ENCODE results near the gene TMEM108. TPM values are rescaled to one million over a fixed set of nuclear protein-coding genes. Genes with fewer than 3 reads are reported as not detected.

Gene TMEM108
- total RNA-seq, 1 donor = not detected

DNA sequence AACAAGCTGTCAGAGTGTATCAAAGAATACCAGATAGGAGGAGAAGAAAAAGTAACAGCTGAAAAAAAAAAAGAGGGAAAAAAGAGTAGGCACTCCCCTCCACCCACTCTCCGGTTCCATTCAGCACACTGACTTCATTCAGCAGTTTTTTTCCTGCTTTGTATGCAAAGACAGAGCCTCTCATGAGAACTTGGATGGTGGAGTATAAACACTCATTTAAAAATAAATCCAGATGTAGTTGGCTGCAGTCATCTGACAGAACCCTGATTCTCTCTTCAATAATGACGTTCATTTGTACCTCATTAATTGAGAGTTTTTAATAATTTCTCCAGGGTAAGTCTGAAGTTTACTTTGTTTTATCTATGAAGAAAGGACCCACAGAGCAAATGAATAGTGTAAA lies 81.0 kb downstream of the TMEM108 start:
- no peak overlapping the region for H3K4me3 ChIP-seq (ENCODE audit: low read depth, low read length)
- TF ChIP-seq, protein P1, sequence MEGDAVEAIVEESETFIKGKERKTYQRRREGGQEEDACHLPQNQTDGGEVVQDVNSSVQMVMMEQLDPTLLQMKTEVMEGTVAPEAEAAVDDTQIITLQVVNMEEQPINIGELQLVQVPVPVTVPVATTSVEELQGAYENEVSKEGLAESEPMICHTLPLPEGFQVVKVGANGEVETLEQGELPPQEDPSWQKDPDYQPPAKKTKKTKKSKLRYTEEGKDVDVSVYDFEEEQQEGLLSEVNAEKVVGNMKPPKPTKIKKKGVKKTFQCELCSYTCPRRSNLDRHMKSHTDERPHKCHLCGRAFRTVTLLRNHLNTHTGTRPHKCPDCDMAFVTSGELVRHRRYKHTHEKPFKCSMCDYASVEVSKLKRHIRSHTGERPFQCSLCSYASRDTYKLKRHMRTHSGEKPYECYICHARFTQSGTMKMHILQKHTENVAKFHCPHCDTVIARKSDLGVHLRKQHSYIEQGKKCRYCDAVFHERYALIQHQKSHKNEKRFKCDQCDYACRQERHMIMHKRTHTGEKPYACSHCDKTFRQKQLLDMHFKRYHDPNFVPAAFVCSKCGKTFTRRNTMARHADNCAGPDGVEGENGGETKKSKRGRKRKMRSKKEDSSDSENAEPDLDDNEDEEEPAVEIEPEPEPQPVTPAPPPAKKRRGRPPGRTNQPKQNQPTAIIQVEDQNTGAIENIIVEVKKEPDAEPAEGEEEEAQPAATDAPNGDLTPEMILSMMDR (IDR thresholded peaks at IDR 0.05; ENCODE audit: insufficient read depth, low read length) = no peak
- DNase-seq (ENCODE audit: low read depth) = no peak

DNA sequence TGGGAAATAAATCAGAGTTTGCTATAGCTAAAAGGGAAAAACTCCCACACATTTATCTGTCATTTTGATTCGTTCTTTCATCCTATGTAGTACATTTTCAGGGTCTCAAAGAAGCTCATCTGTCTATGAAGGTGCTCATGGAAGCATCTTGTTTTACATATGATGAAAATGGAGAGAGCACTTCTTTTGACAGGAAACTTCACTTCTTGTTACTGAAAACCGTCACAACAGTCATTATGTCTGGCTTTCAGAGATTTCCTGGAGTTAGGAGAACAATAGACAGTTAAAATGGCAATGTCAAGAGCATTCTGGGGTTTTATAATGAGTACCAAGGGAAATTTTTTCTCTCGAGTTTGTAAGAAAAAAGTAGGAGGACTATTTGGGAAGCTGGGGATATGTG lies 83.3 kb downstream of the TMEM108 start:
- TF ChIP-seq, protein P1 (IDR thresholded peaks at IDR 0.05; ENCODE audit: insufficient read depth, low read length) = no peak
- H3K4me3 ChIP-seq (ENCODE audit: low read depth, low read length) = no peak overlapping the region
- DNase-seq (ENCODE audit: low read depth) = no peak

DNA sequence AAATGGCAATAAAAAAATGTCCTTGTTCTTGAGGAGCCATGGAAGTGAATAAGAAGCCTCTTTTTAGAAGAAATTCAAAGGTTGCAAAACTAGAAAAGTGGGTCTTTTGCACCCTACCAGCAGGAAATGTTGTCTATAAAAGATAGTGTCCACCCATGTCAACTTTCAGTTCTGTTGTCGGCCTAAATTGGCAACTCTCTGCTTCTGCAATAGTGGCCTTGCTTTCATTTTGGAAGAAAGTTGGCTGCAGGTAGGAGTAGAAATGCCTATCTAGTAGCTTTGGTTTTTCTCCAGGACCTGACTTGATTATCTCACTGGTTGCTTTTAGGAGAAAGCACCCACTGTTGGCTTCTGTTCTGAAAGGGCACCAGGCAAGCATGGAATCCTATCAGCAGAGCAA lies 85.4 kb downstream of the TMEM108 start:
- TF ChIP-seq, protein P1 (IDR thresholded peaks at IDR 0.05; ENCODE audit: insufficient read depth, low read length) = no peak
- DNase-seq (ENCODE audit: low read depth) = no peak
- H3K4me3 ChIP-seq (ENCODE audit: low read depth, low read length) = no peak overlapping the region

DNA sequence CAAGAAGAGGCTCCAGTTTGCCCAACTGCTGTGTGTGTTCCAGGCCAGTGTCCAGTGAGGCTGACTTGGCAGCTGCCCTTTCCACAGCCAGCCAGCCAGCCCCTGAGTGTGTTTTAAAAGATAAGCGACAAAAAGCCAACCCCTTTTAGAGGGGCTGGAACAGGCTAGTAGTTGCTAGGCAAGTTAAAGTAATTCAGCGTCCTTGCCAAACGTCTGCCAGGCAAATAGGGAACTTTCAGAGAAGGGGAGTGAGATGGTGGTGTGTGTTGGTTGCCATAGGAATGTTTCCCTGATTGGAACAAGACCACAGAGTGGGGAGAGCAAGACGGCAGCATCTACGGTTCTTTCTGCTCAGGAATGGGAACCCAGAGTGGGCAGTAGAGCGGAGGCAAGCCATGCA lies 86.3 kb downstream of the TMEM108 start:
- no peak for DNase-seq (ENCODE audit: low read depth)
- TF ChIP-seq, protein P1 (IDR thresholded peaks at IDR 0.05; ENCODE audit: insufficient read depth, low read length) = no peak
- H3K4me3 ChIP-seq (ENCODE audit: low read depth, low read length) = no peak overlapping the region

DNA sequence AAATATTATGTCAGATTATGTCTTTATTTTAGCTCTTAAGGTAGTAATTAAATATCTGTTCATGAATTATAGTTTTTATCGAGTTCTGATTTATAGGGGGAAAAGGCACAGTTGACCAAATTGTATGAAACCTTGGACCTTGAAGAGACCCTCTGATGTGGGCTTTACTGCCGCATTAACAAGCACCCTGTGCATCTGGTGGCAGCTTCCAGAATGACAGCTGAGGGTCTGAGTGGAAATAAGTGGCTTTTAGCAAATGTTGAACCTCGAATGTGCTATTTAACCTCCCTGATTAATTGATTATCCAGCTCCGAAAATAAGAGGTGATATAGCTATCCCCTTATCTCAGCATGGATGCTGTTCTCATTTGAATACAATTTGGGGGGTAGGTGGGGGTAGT lies 87.0 kb downstream of the TMEM108 start:
- no peak overlapping the region for H3K4me3 ChIP-seq (ENCODE audit: low read depth, low read length)
- TF ChIP-seq, protein P1 (IDR thresholded peaks at IDR 0.05; ENCODE audit: insufficient read depth, low read length) = no peak
- no peak for DNase-seq (ENCODE audit: low read depth)

DNA sequence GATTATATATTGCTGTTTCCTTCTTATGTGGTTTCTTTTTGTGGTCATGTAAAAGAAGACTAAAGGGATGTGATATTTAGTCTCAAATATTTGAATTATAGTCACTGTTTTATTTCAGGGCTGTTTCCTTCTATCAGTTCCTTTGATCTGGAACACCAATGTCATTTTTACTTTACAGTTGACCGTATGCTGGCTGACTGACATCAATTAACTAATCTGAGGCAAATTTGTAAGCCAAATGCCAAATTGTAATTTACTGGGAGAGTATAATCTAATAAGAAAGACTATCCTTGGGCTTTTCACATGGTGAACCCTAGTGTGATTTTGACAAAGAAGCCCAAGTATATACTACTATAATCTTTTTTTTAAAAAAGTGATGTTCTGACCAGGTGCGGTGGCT lies 87.6 kb downstream of the TMEM108 start:
- TF ChIP-seq, protein P1 (IDR thresholded peaks at IDR 0.05; ENCODE audit: insufficient read depth, low read length) = no peak
- no peak overlapping the region for H3K4me3 ChIP-seq (ENCODE audit: low read depth, low read length)
- DNase-seq (ENCODE audit: low read depth) = no peak

DNA sequence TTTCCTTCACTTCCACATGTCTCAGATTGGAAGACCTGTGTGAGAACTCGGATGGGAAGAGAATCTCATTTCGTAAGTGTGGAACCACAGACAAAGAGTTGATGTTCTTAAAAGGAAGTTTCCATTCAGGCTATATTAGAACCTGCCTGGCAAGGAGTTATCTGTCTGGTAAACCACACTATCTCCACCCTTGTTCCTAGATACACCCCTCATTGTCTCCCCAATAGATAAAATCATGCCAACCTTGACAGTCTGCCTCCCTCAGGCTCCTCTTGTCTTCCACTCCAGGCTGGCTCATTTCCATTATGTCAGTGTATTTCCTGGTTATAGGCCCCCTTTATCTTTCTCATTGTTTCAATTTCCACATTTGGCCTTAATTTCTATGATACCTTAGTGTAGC lies 89.2 kb downstream of the TMEM108 start:
- TF ChIP-seq, protein P1 (IDR thresholded peaks at IDR 0.05; ENCODE audit: insufficient read depth, low read length) = no peak
- H3K4me3 ChIP-seq (ENCODE audit: low read depth, low read length) = no peak overlapping the region
- no peak for DNase-seq (ENCODE audit: low read depth)

Measured in fibroblast of the aortic adventitia (primary cell).